Measurements from ENCODE around the gene FZD2. TPM values are rescaled to one million over a fixed set of nuclear protein-coding genes. Genes with fewer than 3 reads are reported as not detected.
"Not testable (repeated sequence)": the region's sequence is repeated elsewhere in the genome, so short reads cannot be mapped to it uniquely, and the experiment has no call there.

FZD2 gene
- total RNA-seq, 2 donors from 2014 or later, result 3.3 to 10.1 TPM

DNA sequence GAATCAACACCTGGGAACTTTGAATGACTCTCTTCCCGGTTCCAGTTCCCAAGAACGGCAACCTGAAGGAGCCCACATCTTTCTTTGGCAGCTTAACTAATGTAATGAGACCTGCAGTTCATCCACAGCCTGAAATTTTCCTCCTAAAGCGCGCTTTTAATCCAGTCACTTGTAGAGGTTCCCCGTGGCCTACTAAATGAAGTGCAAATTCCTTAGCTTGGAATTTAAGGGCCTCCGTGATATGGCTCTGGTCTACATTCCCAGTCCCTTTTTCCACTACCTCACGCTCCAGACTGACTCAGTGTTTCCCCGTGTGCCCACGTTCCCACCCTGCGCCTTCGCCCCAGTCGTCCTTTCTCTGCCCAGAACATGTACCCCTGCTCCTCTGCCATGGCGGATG, 27.2 kb downstream of the FZD2 start:
- no peaks in the 10 kb centered on the region for H3K9me3 ChIP-seq
- H3K27ac ChIP-seq, result no peak overlapping the region
- no peak for DNase-seq (ENCODE audit: low spot score)
- no peaks in the 10 kb centered on the region for H3K4me1 ChIP-seq (replicated peaks)
- TF ChIP-seq POLR2A (IDR thresholded peaks at IDR 0.05) (no peak), POLR2AphosphoS5 (IDR thresholded peaks at IDR 0.05) (no peak)
- TF ChIP-seq, protein P1, sequence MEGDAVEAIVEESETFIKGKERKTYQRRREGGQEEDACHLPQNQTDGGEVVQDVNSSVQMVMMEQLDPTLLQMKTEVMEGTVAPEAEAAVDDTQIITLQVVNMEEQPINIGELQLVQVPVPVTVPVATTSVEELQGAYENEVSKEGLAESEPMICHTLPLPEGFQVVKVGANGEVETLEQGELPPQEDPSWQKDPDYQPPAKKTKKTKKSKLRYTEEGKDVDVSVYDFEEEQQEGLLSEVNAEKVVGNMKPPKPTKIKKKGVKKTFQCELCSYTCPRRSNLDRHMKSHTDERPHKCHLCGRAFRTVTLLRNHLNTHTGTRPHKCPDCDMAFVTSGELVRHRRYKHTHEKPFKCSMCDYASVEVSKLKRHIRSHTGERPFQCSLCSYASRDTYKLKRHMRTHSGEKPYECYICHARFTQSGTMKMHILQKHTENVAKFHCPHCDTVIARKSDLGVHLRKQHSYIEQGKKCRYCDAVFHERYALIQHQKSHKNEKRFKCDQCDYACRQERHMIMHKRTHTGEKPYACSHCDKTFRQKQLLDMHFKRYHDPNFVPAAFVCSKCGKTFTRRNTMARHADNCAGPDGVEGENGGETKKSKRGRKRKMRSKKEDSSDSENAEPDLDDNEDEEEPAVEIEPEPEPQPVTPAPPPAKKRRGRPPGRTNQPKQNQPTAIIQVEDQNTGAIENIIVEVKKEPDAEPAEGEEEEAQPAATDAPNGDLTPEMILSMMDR (IDR thresholded peaks at IDR 0.05), result no peak
- intact Hi-C loops (cut with DNase I), result no loop called here
- 88% methylated on average over 13 of the region's 13 CpGs for WGBS
- H3K27me3 ChIP-seq (replicated peaks; ENCODE audit: insufficient read depth), result no peaks in the 10 kb centered on the region
- no peaks in the 10 kb centered on the region for H3K36me3 ChIP-seq
- H3K4me3 ChIP-seq, result no peak overlapping the region

DNA sequence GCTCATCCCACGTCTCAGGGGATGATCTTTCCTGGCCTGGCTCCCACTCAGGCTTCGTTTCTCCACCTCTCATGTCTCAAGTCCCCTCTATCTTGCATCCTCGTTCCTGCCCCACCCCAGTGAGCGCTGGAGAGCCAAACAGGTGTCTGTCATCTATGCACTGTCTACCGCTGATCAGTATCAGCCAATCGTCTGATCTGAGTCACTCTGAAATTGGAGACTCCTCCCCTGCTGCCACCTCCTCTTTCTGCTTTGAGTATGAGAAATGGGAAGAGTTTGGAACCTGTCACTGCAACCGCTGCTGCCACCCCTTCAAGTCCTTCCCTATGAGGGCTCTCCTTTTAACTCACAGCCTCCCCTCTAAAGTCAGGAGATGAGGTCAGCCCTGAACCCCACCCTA, 28.0 kb downstream of the FZD2 start:
- Histone ChIP-seq H3K36me3 (no peaks in the 10 kb centered on the region), H3K27me3 (replicated peaks; ENCODE audit: insufficient read depth) (no peaks in the 10 kb centered on the region), H3K9me3 (no peaks in the 10 kb centered on the region), H3K4me1 (replicated peaks) (no peaks in the 10 kb centered on the region), H3K27ac (no peak overlapping the region), H3K4me3 (no peak overlapping the region)
- no peak for DNase-seq (ENCODE audit: low spot score)
- WGBS, result 66% methylated on average over 7 of the region's 7 CpGs
- TF ChIP-seq, protein P1 (IDR thresholded peaks at IDR 0.05), result no peak
- no peak for TF ChIP-seq POLR2AphosphoS5 (IDR thresholded peaks at IDR 0.05)
- TF ChIP-seq POLR2A (IDR thresholded peaks at IDR 0.05), result no peak
- intact Hi-C loops (cut with DNase I), result no loop called here

DNA sequence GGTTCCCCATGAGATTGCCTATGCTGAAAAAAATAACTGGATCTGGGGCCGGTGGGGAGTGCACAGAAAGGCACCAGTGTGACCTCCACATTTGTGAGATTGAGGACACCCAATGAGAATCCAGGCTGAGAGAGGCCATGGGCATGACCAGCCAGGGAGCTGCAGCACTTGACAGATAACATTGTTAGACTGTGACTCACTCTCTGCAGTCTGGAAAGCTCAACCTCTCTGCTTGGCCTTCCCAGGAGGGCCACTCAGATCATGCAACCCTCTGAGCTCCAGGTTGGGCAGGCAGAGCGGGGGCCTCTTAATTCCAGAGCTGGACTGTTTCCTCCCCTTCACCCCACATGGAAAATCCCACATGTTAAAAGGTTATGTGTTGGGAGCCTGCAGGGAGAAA, 30.1 kb downstream of the FZD2 start:
- Histone ChIP-seq H3K9me3 (no peaks in the 10 kb centered on the region), H3K4me3 (no peak overlapping the region), H3K4me1 (replicated peaks) (no peaks in the 10 kb centered on the region), H3K27me3 (replicated peaks; ENCODE audit: insufficient read depth) (no peaks in the 10 kb centered on the region), H3K36me3 (no peaks in the 10 kb centered on the region), H3K27ac (no peak overlapping the region)
- intact Hi-C loops (cut with DNase I), result no loop called here
- TF ChIP-seq, protein P1 (IDR thresholded peaks at IDR 0.05), result no peak
- no peak for TF ChIP-seq POLR2A (IDR thresholded peaks at IDR 0.05)
- TF ChIP-seq POLR2AphosphoS5 (IDR thresholded peaks at IDR 0.05), result no peak
- 14% methylated on average over 2 of the region's 2 CpGs for WGBS
- DNase-seq (ENCODE audit: low spot score), result no peak

- Histone ChIP-seq H3K36me3 (no peaks in the 10 kb centered on the region), H3K4me3 (no peak overlapping the region), H3K4me1 (replicated peaks) (no peaks in the 10 kb centered on the region), H3K27ac (no peak overlapping the region), H3K9me3 (no peaks in the 10 kb centered on the region), H3K27me3 (replicated peaks; ENCODE audit: insufficient read depth) (no peaks in the 10 kb centered on the region)
- TF ChIP-seq, protein P1 (IDR thresholded peaks at IDR 0.05), result no peak
- TF ChIP-seq POLR2A (IDR thresholded peaks at IDR 0.05) (no peak), POLR2AphosphoS5 (IDR thresholded peaks at IDR 0.05) (no peak)
- no peak for DNase-seq (ENCODE audit: low spot score)
- WGBS, result 73% methylated on average over 10 of the region's 10 CpGs
- intact Hi-C loops (cut with DNase I), result no loop called here
Observed at GRCh38 chr17:44589316-44590071, 32.2 kb downstream of the FZD2 start.

DNA sequence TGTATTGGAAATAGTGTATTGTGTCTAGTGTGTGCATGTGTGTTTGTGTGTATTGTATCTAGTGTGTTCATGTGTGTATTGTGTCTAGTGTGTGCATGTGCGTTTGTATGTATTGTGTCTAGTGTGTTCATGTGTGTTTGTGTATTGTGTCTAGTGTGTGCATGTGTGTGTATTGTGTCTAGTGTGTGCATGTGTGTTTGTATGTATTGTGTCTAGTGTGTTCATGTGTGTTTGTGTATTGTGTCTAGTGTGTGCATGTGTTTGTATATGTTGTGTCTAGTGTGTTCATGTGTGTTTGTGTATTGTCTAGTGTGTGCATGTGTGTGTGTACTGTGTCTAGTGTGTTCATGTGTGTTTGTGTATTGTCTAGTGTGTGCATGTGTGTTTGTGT, 32.8 kb downstream of the FZD2 start:
- H3K4me1 ChIP-seq (replicated peaks); H3K27me3 ChIP-seq (replicated peaks; ENCODE audit: insufficient read depth); H3K9me3 ChIP-seq; H3K4me3 ChIP-seq; intact Hi-C loops (cut with DNase I); H3K36me3 ChIP-seq; DNase-seq (ENCODE audit: low spot score); H3K27ac ChIP-seq: not testable (repeated sequence)
- 96% methylated on average over 1 of the region's 1 CpG for WGBS

GRCh38 chr17:44590762-44591161, 33.5 kb downstream of the FZD2 start:
- WGBS, result 74% methylated on average over 2 of the region's 2 CpGs
- intact Hi-C loops (cut with DNase I); DNase-seq (ENCODE audit: low spot score); H3K9me3 ChIP-seq; H3K4me1 ChIP-seq (replicated peaks); H3K4me3 ChIP-seq; H3K27me3 ChIP-seq (replicated peaks; ENCODE audit: insufficient read depth); H3K36me3 ChIP-seq; H3K27ac ChIP-seq: not testable (repeated sequence)
